H1 (cell line): ENCODE measurements around the gene TM7SF3. TPM values are rescaled to one million over a fixed set of nuclear protein-coding genes. Genes with fewer than 3 reads are reported as not detected.

Experiments
- CTCF ChIA-PET: fragments of 300-600 bp; sonication (Branson Sonifier 250); formaldehyde crosslinking; loops from one replicate; lab custom pipeline; 2021; ENCODE audit not compliant: partially characterized antibody; lab: Charles Lee
- POLR2A ChIA-PET: fragments of 300-600 bp; sonication (Branson Sonifier 250); formaldehyde crosslinking; loops from one replicate; lab custom pipeline; 2021; ENCODE audit warnings: inconsistent platforms; ENCODE audit not compliant: partially characterized antibody; lab: Charles Lee
- DNase-seq, 2 experiments: peaks; one replicate each; pipeline versions ENCODE4 v3.0.0 to v3.0.0-alpha.2; 2010 to 2022; ENCODE audit warnings: low spot score in 2 of 2, low read depth in 1 of 2, mixed read lengths in 1 of 2
- FAIRE-seq: peaks from 2 replicates; lab custom pipeline; 2011; peaks lifted over from hg19 to GRCh38; lab: Jason Lieb, UNC
- H2AFZ ChIP-seq: 2 replicates; pipeline ENCODE4 v1.8.1; 2012; ENCODE audit warnings: low read length, inconsistent platforms
- H2AK5ac ChIP-seq: 2 replicates; pipeline ENCODE4 v1.6.1; 2013; ENCODE audit warnings: low read depth, low read length
- H2BK120ac ChIP-seq: replicated peaks from 2 replicates; pipeline ENCODE3; 2013; ENCODE audit warnings: low read depth, low read length, inconsistent platforms
- H2BK12ac ChIP-seq: 2 replicates; pipeline ENCODE4 v1.6.1; 2013; ENCODE audit warnings: low read depth, low read length
- H2BK15ac ChIP-seq: 2 replicates; pipeline ENCODE4 v1.6.1; 2013; ENCODE audit warnings: low read length
- H2BK20ac ChIP-seq: 2 replicates; pipeline ENCODE4 v1.6.1; 2013; ENCODE audit warnings: low read length
- H2BK5ac ChIP-seq: 2 replicates; pipeline ENCODE4 v1.6.1; 2013; ENCODE audit warnings: low read depth, low read length
- H3K14ac ChIP-seq: 2 replicates; pipeline ENCODE4 v1.6.1; 2013; ENCODE audit warnings: inconsistent platforms; ENCODE audit not compliant: insufficient read length
- H3K18ac ChIP-seq: 2 replicates; pipeline ENCODE4 v1.6.1; 2013; ENCODE audit warnings: low read length; ENCODE audit errors: extremely low read depth
- H3K23ac ChIP-seq: 2 replicates; pipeline ENCODE4 v1.6.1; 2013; ENCODE audit warnings: inconsistent platforms; ENCODE audit not compliant: insufficient read length
- H3K23me2 ChIP-seq: 2 replicates; pipeline ENCODE4 v1.6.1; 2013; ENCODE audit warnings: low read depth, low read length
- H3K27ac ChIP-seq: 2 replicates; pipeline ENCODE4 v1.6.1; 2011; ENCODE audit warnings: low read depth, low read length, inconsistent platforms
- H3K27me3 ChIP-seq, 4 experiments: replicated peaks in 1 of 4; 1 replicate in 1 of 4; 2 replicates in 3 of 4; pipeline versions ENCODE4 v1.6.1 to v1.8.1; 2011 to 2013; ENCODE audit warnings: low read length in 3 of 4, mild to moderate bottlenecking in 3 of 4, inconsistent platforms in 2 of 4, mixed read lengths in 2 of 4, moderate library complexity in 1 of 4; ENCODE audit not compliant: control insufficient read depth in 3 of 4, insufficient read depth in 3 of 4; ENCODE audit errors: extremely low read depth in 1 of 4
- H3K36me3 ChIP-seq, 4 experiments: 2 replicates each; pipeline versions ENCODE4 v1.6.1 to v1.8.1; 2011 to 2013; ENCODE audit warnings: mild to moderate bottlenecking in 4 of 4, low read length in 3 of 4, moderate library complexity in 2 of 4, control low read depth in 1 of 4, inconsistent platforms in 1 of 4; ENCODE audit not compliant: insufficient read depth in 4 of 4, control insufficient read depth in 2 of 4
- H3K4ac ChIP-seq: replicated peaks from 2 replicates; pipeline ENCODE3; 2013; ENCODE audit warnings: low read length, low read depth, mixed read lengths, inconsistent platforms; ENCODE audit not compliant: insufficient read length
- H3K4me1 ChIP-seq, 4 experiments: replicated peaks in 1 of 4; 1 replicate in 1 of 4; 2 replicates in 3 of 4; pipeline versions ENCODE4 v1.6.1 to v1.8.1; 2011 to 2013; ENCODE audit warnings: low read length in 3 of 4, inconsistent platforms in 2 of 4, mixed read lengths in 1 of 4; ENCODE audit not compliant: insufficient read depth in 4 of 4, control insufficient read depth in 3 of 4
- H3K4me2 ChIP-seq, 2 experiments: 2 replicates each; pipeline versions ENCODE4 v1.6.1 to v1.8.1; 2011 to 2013; ENCODE audit warnings: low read depth in 2 of 2, low read length in 2 of 2, control low read depth in 1 of 2, inconsistent platforms in 1 of 2, mild to moderate bottlenecking in 1 of 2; ENCODE audit not compliant: insufficient read depth in 1 of 2
- H3K4me3 ChIP-seq, 4 experiments: fragments of 200-600, 300-600 bp in 1 of 4; sonication (generic), shearing (Covaris generic), sonication (Bioruptor Twin) in 1 of 4; 2 replicates each; pipeline versions ENCODE4 v1.5.1 to v1.8.1; 2011 to 2016; ENCODE audit warnings: low read length in 4 of 4, low read depth in 3 of 4, control low read depth in 2 of 4, inconsistent platforms in 2 of 4, mild to moderate bottlenecking in 2 of 4, mixed read lengths in 1 of 4, moderate library complexity in 1 of 4; ENCODE audit not compliant: insufficient read depth in 2 of 4; ENCODE audit errors: extremely low read depth in 1 of 4
- H3K56ac ChIP-seq: replicated peaks from 2 replicates; pipeline ENCODE3; 2013; ENCODE audit warnings: low read depth, mild to moderate bottlenecking, mixed read lengths, low read length, inconsistent platforms; ENCODE audit not compliant: insufficient read length
- H3K79me1 ChIP-seq: 2 replicates; pipeline ENCODE4 v1.6.1; 2013; ENCODE audit warnings: low read depth, low read length, control low read depth
- H3K79me2 ChIP-seq, 2 experiments: 2 replicates each; pipeline versions ENCODE4 v1.6.1 to v1.8.1; 2012 to 2013; ENCODE audit warnings: low read length in 2 of 2, mild to moderate bottlenecking in 2 of 2, inconsistent platforms in 1 of 2; ENCODE audit not compliant: insufficient read depth in 2 of 2, control insufficient read depth in 1 of 2
- H3K9ac ChIP-seq, 4 experiments: replicated peaks in 1 of 4; 1 replicate in 1 of 4; 2 replicates in 3 of 4; pipeline versions ENCODE4 v1.6.1 to v1.8.1; 2011 to 2013; ENCODE audit warnings: low read depth in 3 of 4, low read length in 3 of 4, control low read depth in 2 of 4, mild to moderate bottlenecking in 2 of 4, moderate library complexity in 2 of 4, inconsistent platforms in 1 of 4; ENCODE audit errors: extremely low read depth in 1 of 4
- H3K9me3 ChIP-seq, 2 experiments: 2 replicates each; pipeline versions ENCODE4 v1.6.1 to v1.8.1; 2012 to 2013; ENCODE audit warnings: mild to moderate bottlenecking in 2 of 2, moderate library complexity in 2 of 2, control low read depth in 1 of 2, inconsistent platforms in 1 of 2, low read depth in 1 of 2, low read length in 1 of 2, mixed read lengths in 1 of 2; ENCODE audit not compliant: insufficient read depth in 2 of 2
- H4K20me1 ChIP-seq, 2 experiments: replicated peaks in 1 of 2; 2 replicates each; pipeline versions ENCODE3 to v1.8.1; 2011 to 2013; ENCODE audit warnings: inconsistent platforms in 2 of 2, low read length in 2 of 2, mild to moderate bottlenecking in 1 of 2; ENCODE audit not compliant: insufficient read depth in 2 of 2, control insufficient read depth in 1 of 2
- H4K5ac ChIP-seq: 2 replicates; pipeline ENCODE4 v1.6.1; 2013; ENCODE audit warnings: low read length, low read depth, mixed read lengths, inconsistent platforms; ENCODE audit not compliant: insufficient read length
- H4K8ac ChIP-seq: 2 replicates; pipeline ENCODE4 v1.8.0; 2013; ENCODE audit warnings: mild to moderate bottlenecking, moderate library complexity, low read length, inconsistent platforms; ENCODE audit not compliant: insufficient read depth; ENCODE audit errors: extremely low read depth
- H4K91ac ChIP-seq: replicated peaks from 2 replicates; pipeline ENCODE3; 2013; ENCODE audit warnings: low read length, mixed read lengths, inconsistent platforms; ENCODE audit not compliant: insufficient read length
- ASH2L ChIP-seq: fragments of 200-600, 300-600 bp; sonication (generic); IDR thresholded peaks from one replicate; pipeline ENCODE4 v1.7.1; 2017; ENCODE audit warnings: low read length
- CEBPB ChIP-seq: IDR thresholded peaks from 2 replicates; pipeline ENCODE4 v1.6.1; 2012; ENCODE audit warnings: low read depth, low read length
- CHD1 ChIP-seq: IDR thresholded peaks from 2 replicates; pipeline ENCODE4 v1.6.1; 2012; ENCODE audit warnings: low read depth, low read length, improper control_type of control experiment
- KDM5A ChIP-seq: fragments of 200-600 bp; IDR thresholded peaks from 2 replicates; pipeline ENCODE4 v1.7.1; 2012; ENCODE audit warnings: mild to moderate bottlenecking, low read length, inconsistent platforms, mixed read lengths
- NANOG ChIP-seq: IDR thresholded peaks from 2 replicates; pipeline ENCODE4 v1.6.1; 2011; ENCODE audit warnings: low read length, low read depth, mild to moderate bottlenecking, inconsistent platforms; ENCODE audit not compliant: insufficient read depth, poor library complexity, severe bottlenecking
- NRF1 ChIP-seq: IDR thresholded peaks from 2 replicates; pipeline ENCODE4 v1.6.1; 2011; ENCODE audit warnings: mild to moderate bottlenecking, low read depth, low read length, improper control_type of control experiment
- TBP ChIP-seq: IDR thresholded peaks from 2 replicates; pipeline ENCODE4 v1.6.1; 2011; ENCODE audit warnings: low read depth, low read length, improper control_type of control experiment
- TEAD4 ChIP-seq: IDR thresholded peaks from 2 replicates; pipeline ENCODE4 v1.6.1; 2012; ENCODE audit warnings: low read depth, low read length, inconsistent platforms, mixed read lengths
- ZNF274 ChIP-seq: IDR thresholded peaks from 2 replicates; pipeline ENCODE4 v1.7.0; 2012; ENCODE audit warnings: low read length, borderline replicate concordance; ENCODE audit errors: extremely low read depth
- WGBS, 2 experiments: shearing (Covaris generic) in 1 of 2; methylation state at CpG; one replicate each; pipeline versions ENCODE4 v1.1.6 to v1.1.7; 2013 to 2015; ENCODE audit warnings: low lambda C conversion rate in 2 of 2, mixed read lengths in 2 of 2, inconsistent platforms in 1 of 2, low coverage in 1 of 2, missing lambda C conversion rate in 1 of 2; ENCODE audit not compliant: insufficient replicate concordance in 2 of 2, insufficient coverage in 1 of 2, insufficient read length in 1 of 2; ENCODE audit errors: extremely low coverage in 1 of 2, missing lambda C conversion rate in 1 of 2; 5-methylcytosine and 5-hydroxymethylcytosine counted together
- polyA plus RNA-seq, 7 experiments: library from polyadenylated mRNA; depleted of rRNA in 3 of 7; stranded (reverse) in 5 of 7; unstranded in 2 of 7; fragments of >200 nt in 5 of 7; fragments of 200-250 nt in 2 of 7; gene quantifications; 1 replicate in 5 of 7; 2 replicates in 1 of 7; 4 replicates in 1 of 7; pipeline versions ENCODE4 v1.2.1 to v1.2.3, GENCODE V29; 2011 to 2013; ENCODE audit warnings: missing spikeins in 2 of 7, mixed read lengths in 2 of 7
- total RNA-seq: library from RNA; stranded (reverse); fragmentation: NEBNext Ultra II Directional; extraction: Animal tissue kit (Norgen Biotek cat#: 25700); gene quantifications from 2 replicates; pipeline ENCODE4 v1.2.1, GENCODE V29; 2021

The TM7SF3 gene
- total and polyA plus RNA-seq, 2 of the 8 experiments (the other 6 are each of a cell fraction or from before 2014, with no cell fraction given), result 57.9 to 77.2 TPM

DNA sequence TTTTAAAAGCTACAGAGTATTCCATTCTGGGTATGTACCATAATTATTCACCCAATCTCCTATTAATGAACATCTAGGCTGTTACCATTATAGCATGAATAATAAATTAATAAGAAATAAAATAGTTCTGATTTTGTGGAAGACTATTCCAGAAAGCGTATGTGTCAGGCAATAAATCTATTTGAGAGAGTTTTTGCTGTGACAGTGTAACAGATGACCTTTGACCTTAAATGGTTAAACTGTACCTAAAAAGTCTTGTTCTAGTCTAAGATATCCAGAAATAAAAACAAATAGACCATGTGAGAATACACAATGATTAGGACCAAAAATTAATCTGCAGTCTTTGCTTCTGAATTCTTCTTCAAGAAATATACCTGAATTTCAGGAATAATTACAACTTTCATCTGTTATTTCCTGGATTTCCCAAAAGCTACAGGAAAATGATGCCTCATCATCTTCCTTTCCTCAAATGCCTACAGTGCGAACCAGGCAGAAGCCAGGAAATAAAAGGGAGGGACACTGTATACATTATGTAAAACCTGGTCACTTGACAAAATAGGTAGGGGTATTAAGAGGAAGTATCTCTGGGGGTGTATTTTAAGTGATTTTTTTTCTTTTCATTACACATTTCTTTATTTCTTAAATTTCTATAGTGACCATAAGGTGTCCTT lies 7.3 kb downstream of the TM7SF3 start:
- POLR2A ChIA-PET, result no interaction called here
- Histone ChIP-seq H3K27me3 (no peaks in the 10 kb centered on the region), H3K4me1 (peaks cover 2 to 12% (median 4%) of the 10 kb centered on the region in 4 experiments; a peak in 5 of 7 replicates), H3K56ac (no peak overlapping the region), H3K79me2 (peaks cover 0 to 75% of the 10 kb centered on the region in 2 experiments; a peak in 2 of 4 replicates), H3K18ac (no peak overlapping the region), H3K9ac (no peak overlapping the region), H3K9me3 (no peaks in the 10 kb centered on the region), H2BK120ac (no peak overlapping the region), H3K4me2 (no peak overlapping the region), H2BK15ac (no peak overlapping the region), H3K23ac (no peak overlapping the region), H4K91ac (no peak overlapping the region), H4K20me1 (peaks cover 0 to 2% of the 10 kb centered on the region in 2 experiments), H3K4me3 (no peak overlapping the region), H3K14ac (no peak overlapping the region), H3K23me2 (no peaks in the 10 kb centered on the region), H2BK20ac (no peak overlapping the region), H2BK12ac (no peak overlapping the region), H3K36me3 (no peaks in the 10 kb centered on the region; a peak in 1 of 8 replicates), H2AK5ac (no peak overlapping the region), H4K8ac (no peak overlapping the region), H2AFZ (no peak overlapping the region), H3K4ac (no peak overlapping the region), H4K5ac (no peak overlapping the region), H3K27ac (no peak overlapping the region), H2BK5ac (no peak overlapping the region), H3K79me1 (peaks cover under 1% of the 10 kb centered on the region; the same call in 1 of the 2 replicates)
- WGBS, 2 experiments, result 92% methylated on average over 2 of the region's 2 CpGs; no CpG with 5 or more reads in 1 of the 2 experiments
- FAIRE-seq, result no peak
- TF ChIP-seq CEBPB (no peak), TBP (no peak), ZNF274 (no peak), CHD1 (no peak), ASH2L (no peak), NRF1 (no peak), TEAD4 (no peak), KDM5A (no peak), NANOG (no peak)
- CTCF ChIA-PET, result interaction anchor here (1.0 kb wide), 1 partner anchor 9 kb away, joined by 3 read pairs; no protein-coding TSS in a partner anchor
- no peak for DNase-seq
